Lower leg skin (tissue), 4 donors: ENCODE results near the gene DAND5. TPM values are rescaled to one million over a fixed set of nuclear protein-coding genes. Genes with fewer than 3 reads are reported as not detected.
A peak's percentile ranks its signal among the peaks of the same experiment; 100 is the strongest.

ENCODE experiments used
- DNase-seq, 2 donors: peaks; one replicate each; pipeline ENCODE4 v3.0.0-alpha.2; 2019; ENCODE audit warnings: low spot score in 2 of 2
- H3K4me3 ChIP-seq: fragments of 200-600 bp; sonication (generic); 2 replicates; pipeline ENCODE4 v1.5.1; 2017; ENCODE audit warnings: mild to moderate bottlenecking, low read depth; ENCODE audit not compliant: poor library complexity, severe bottlenecking
- POLR2A ChIP-seq, 2 donors: fragments of 450-650 bp; IDR thresholded peaks; one replicate each; pipeline ENCODE4 v1.6.1; 2016 to 2017; ENCODE audit warnings: antibody characterized with exemption in 2 of 2, mild to moderate bottlenecking in 1 of 2, moderate library complexity in 1 of 2
- WGBS, 2 donors: methylation state at CpG; one replicate each; pipeline ENCODE4 v1.1.5; 2018; 5-methylcytosine and 5-hydroxymethylcytosine counted together
- intact Hi-C: fragments of 100-400 bp; cut with DNase I; formaldehyde crosslinking; loops from one replicate; pipeline ENCODE4 v1.15.0; 2023; ENCODE audit warnings: low total_unique reads
- total RNA-seq, 4 donors: library from RNA; depleted of rRNA; stranded (reverse); fragments of >200 nt; gene quantifications; one replicate each; pipeline ENCODE4 v1.1.0, GENCODE V29; 2016
- TF ChIP-seq, protein P1 (sequence below), 3 donors: fragments of 450-650 bp; IDR thresholded peaks; one replicate each; pipeline ENCODE4 v1.5.1; 2016; ENCODE audit warnings: antibody characterized with exemption in 3 of 3, mild to moderate bottlenecking in 3 of 3, moderate library complexity in 2 of 3

The DAND5 gene
- total RNA-seq, 4 donors from 2014 or later, result 0.32 TPM; not detected in 3

DNA sequence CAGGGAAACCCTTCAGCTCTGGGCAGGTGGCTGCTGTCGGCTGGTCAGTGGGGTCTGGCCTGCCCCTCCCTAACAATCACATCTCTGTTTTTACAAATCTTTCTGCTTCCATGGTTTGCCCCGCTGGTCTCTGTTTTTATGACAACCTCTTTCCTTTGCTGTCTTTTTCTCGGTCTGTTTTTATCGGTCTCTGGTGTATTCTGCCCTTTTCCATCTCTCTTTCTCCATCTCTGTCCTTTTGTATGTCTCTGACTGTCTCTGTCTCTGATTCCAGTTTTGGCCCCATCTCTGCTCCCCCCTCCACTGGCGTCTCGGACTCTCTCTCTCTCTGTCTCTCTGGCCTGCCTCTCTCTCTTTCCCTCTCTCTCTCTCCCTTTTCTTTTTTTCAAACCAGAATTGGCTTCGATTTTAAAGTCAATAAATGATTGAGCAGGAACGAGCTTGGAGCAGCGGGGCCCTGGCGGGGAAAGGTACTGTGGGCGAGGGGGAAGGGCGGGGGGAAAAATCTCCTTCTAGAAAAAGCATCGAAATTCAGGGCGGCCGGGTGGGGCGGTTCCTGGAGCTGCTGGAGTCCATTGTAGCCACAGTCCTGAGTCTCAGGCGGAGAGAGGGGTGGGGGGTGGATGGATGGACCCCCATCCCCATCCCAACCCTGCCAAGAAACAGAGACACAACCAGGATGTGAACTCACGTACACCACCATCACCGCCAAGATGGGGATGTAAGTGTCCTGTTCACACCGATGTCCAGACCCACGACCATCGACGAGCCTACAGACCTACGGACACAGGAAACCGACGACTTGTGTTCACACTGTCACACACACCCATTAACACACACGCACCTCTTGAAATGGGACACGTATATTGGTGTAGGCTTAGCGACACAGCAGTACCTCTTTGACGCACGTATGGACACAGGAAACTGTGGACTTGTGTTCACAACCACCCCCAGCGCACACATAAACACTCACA lies 28.9 kb downstream of the DAND5 start:
- WGBS, 2 donors, result 36 to 51% methylated on average over 30 to 32 of the region's 32 CpGs
- TF ChIP-seq, protein P1, sequence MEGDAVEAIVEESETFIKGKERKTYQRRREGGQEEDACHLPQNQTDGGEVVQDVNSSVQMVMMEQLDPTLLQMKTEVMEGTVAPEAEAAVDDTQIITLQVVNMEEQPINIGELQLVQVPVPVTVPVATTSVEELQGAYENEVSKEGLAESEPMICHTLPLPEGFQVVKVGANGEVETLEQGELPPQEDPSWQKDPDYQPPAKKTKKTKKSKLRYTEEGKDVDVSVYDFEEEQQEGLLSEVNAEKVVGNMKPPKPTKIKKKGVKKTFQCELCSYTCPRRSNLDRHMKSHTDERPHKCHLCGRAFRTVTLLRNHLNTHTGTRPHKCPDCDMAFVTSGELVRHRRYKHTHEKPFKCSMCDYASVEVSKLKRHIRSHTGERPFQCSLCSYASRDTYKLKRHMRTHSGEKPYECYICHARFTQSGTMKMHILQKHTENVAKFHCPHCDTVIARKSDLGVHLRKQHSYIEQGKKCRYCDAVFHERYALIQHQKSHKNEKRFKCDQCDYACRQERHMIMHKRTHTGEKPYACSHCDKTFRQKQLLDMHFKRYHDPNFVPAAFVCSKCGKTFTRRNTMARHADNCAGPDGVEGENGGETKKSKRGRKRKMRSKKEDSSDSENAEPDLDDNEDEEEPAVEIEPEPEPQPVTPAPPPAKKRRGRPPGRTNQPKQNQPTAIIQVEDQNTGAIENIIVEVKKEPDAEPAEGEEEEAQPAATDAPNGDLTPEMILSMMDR (IDR thresholded peaks at IDR 0.05), result no peak
- TF ChIP-seq POLR2A (IDR thresholded peaks at IDR 0.05), result no peak
- DNase-seq, result no peak
- no peak overlapping the region for H3K4me3 ChIP-seq
- intact Hi-C loops, result loop anchor here (1.0 kb wide), 1 partner anchor 29 kb away; no protein-coding TSS in a partner anchor

DNA sequence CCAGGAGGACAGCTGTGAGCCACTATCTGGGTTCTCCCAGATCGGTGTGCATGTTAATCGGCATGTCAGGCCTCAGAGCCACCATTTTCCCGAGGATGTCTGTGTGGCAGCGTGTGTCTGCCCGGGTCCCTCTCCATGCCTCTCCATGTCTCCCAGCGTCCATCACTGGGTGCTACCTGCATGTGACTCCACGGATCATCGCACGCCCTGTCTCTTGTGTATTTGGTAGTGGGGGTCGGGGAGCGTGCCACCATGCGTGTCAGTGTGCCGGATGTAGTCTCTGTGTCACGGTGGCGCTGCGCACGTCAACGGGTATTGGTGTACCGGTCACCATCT lies 31.8 kb downstream of the DAND5 start:
- TF ChIP-seq, protein P1 (IDR thresholded peaks at IDR 0.05), result no peak
- TF ChIP-seq POLR2A (IDR thresholded peaks at IDR 0.05), result no peak
- intact Hi-C loops, result no loop called here
- WGBS, 2 donors, result 40 to 54% methylated on average over 19 of the region's 19 CpGs
- DNase-seq, result no peak
- H3K4me3 ChIP-seq, result no peak overlapping the region

DNA sequence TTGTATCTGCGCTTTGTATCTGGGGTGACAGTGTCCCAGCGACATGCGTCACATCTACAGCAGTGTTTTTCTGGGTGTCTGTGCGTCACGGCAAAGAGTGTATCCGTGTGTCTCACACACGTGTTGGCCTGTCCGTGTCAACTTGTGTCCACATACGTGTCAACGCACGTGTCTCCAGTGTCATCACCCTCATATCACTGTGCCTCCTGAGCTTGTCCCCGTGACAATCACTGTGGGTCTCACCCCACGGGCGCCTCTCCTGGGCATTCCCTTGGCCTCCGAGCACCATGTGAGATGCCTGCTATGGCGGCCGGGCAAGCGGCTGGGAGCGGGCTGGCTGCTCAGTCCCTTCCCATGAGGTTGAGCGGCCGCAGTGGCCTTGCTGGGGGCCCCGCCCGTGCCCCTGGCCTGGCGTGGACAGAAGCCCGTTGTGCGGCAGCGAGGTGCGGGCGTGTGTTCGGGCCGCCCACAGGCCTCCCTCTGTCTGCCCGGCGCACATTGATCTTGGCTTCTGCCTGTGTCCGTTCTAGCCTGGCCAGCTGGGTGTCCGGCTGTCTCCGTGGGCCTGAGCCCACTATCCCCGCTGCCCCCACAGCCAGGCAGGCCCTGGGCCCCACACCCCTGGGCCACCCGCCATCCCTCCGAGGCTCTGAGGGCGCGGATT lies 32.3 kb downstream of the DAND5 start:
- 33 to 43% methylated on average over 28 to 34 of the region's 41 CpGs for WGBS, 2 donors
- intact Hi-C loops, result no loop called here
- TF ChIP-seq, protein P1 (IDR thresholded peaks at IDR 0.05), result no peak
- TF ChIP-seq POLR2A (IDR thresholded peaks at IDR 0.05), result no peak
- no peak overlapping the region for H3K4me3 ChIP-seq
- DNase-seq, result no peak

DNA sequence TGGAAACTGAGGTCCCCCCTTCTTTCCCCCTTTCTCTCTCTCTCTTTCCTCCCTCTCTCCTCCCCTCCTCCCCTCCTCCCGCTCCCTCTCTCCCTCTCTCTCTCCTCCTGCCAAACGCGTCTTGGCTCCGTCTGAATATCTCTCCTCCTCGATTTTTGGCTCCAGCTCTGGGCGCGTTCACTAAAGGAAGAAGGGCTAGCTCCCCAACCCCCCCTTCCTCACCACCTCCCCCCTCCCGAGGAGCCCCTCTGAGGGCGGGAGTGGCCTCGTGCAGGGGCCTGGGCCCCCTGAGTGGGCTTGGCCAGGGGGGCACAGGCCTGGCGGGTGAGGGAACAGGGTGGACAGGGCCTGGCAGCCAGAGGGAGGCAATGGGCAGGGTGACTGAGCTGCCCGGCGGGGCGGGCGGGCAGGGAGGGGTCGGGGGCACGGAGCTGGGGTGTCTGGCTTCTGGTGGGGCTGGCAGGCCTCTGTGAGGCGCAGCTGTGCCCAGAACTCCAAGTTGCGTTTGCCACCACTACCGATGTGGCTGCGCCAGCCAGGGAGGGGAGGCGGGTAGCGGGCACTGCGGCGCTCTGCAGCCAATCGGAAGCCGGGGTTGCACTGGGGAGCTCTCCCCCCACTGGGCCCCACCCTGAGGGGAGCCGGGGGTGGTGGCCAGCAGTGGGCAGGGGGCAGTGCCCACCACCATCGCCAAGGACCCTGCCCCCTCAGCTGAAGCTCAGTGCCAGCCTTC lies 33.0 kb downstream of the DAND5 start:
- no peak for TF ChIP-seq POLR2A (IDR thresholded peaks at IDR 0.05)
- TF ChIP-seq, protein P1 (IDR thresholded peaks at IDR 0.05), result no peak
- intact Hi-C loops, result no loop called here
- 23 to 31% methylated on average over 17 to 22 of the region's 29 CpGs for WGBS, 2 donors
- H3K4me3 ChIP-seq, result no peak overlapping the region
- peak in 1 of 2 donors; percentile 80 for DNase-seq

DNA sequence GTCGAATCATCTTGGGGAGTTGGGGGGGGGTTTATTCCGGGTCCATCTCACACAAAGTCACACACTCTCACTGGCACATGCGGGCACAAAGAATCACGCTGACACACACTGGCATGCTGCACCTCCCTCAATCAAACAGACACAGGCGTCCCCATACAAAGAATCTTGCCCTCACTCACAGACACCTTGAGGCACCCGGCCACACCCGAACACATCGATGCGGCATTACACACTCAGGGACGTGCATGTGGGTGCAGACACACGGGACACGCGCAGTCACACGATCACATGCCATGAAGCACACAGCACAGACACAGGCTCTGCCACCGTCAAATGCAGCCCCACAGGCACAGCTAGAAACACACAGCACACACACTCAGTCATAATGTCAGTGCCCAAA lies 33.7 kb downstream of the DAND5 start:
- WGBS, 2 donors, result 34 to 40% methylated on average over 10 to 15 of the region's 15 CpGs
- intact Hi-C loops, result no loop called here
- no peak overlapping the region for H3K4me3 ChIP-seq
- no peak for DNase-seq
- no peak for TF ChIP-seq POLR2A (IDR thresholded peaks at IDR 0.05)
- TF ChIP-seq, protein P1 (IDR thresholded peaks at IDR 0.05), result no peak
